ENCODE measurements around the gene PPP1R18.
A peak's percentile ranks its signal among the peaks of the same experiment; 100 is the strongest.
"Not testable (repeated sequence)": the region's sequence is repeated elsewhere in the genome, so short reads cannot be mapped to it uniquely, and the experiment has no call there.

Gene PPP1R18

DNA sequence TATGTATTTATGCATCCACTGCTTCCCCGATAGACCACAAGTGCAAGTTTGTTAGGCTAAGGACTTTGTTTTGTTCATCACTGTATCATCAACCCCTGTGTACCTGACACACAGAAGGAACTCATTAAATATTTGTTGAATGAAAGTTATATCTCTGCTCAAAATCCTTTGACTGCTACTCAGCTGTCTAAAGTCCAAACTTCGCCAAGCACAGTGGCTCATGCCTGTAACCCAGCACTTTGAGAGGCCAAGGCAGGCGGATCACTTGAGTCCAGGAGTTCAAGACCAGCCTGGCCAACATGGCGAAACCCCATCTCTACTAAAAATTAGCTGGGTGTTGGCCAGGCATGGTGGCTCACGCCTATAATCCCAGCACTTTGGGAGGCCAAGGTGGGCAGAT is 28.5 kb downstream of the PPP1R18 start:
- DNase-seq = not testable (repeated sequence)

GRCh38 chr6:30657454-30657853 is 29.0 kb downstream of the PPP1R18 start:
- DNase-seq = no peak

- no peak for DNase-seq
Observed at GRCh38 chr6:30656513-30656912, 29.9 kb downstream of the PPP1R18 start.

DNA sequence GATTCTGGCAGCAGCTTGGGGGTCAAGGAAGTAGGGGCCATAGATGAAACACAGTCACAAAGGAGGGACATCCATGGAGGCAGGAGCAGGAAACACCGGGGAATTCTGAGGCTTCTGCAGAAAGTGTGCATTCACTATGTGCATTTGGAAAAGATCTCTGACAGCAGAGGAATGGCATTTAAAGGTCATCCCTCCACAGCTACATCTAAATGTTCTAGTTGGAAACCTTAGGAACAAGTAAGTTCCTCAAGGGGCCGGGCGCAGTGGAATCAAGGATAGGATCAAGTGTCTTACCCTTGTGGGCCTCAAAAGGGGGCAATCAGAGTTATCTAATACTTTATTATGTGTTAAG is 30.7 kb downstream of the PPP1R18 start:
- DNase-seq = no peak

- DNase-seq = no peak
Observed at GRCh38 chr6:30654798-30655742, 31.4 kb downstream of the PPP1R18 start.

GRCh38 chr6:30651143-30651542 is 35.3 kb downstream of the PPP1R18 start:
- DNase-seq = no peak

GRCh38 chr6:30647242-30648116 is 39.0 kb downstream of the PPP1R18 start:
- peak; percentile 88 for DNase-seq

DNA sequence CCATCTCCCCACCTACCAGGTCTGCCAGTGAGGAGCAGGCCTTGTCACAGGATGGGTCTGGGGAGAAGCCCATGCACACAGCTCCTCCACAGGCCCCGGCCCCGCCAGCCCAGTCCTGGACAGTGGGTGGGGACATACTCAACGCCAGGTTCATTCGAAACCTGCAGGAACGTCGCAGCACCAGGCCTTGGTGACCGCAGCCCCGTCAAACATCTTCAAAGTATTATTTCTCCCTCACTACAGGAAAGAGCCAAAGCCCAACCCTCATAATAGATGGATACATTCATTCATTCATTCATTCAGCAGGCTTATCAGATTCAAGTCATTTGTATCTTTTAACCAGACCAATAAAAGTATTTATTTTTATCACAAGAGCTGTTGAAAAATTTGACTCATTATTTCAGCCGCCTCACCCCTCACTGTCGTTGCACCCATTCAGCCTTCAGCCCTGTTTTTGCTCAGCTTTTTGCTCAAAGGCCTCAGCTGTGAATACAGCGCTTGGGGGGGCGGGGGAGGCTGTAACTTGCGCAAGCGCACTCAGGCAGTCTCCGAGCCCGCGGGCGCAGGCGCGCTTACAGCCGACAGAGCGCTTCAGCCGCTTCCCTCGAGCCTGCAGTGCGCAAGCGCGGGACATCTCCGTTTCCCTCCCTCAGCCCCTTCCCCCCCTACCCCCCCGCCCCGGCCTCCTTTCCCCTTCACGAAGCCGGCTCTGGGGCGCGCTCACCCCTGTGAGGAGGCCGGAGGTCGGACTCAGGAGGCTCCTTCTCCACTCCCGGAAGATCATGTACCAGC is 39.8 kb downstream of the PPP1R18 start, which contains the start of gene C6orf136:
TSS of gene C6orf136 (plus strand) at position 684 of the 792 bp plus-strand sequence. CDS start at position 783, 99 bp downstream.
- DNase-seq = peak; percentile 90

GRCh38 chr6:30645989-30646388 is 40.5 kb downstream of the PPP1R18 start:
- no peak for DNase-seq

GRCh38 chr6:30644769-30645168 is 41.7 kb downstream of the PPP1R18 start:
- no peak for DNase-seq

DNA sequence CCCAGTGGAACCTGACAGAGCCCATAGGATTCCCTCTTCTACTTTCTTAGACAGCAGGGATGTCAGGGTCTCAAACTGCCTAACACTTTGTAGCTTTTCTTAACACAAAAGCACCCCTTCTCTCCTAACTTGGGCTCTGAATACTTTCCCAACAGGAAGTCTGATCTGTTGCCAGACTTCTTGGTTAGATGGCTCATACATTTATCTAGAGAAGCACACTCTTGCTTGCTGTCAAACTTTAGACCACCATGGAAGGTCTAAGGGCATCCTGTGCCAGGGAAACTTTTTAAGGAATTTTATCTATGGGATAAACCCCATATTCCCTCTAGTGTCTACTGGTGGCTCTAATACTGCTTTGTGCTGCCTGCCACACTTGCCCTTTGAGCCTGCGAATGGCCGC is 42.8 kb downstream of the PPP1R18 start:
- DNase-seq = no peak

DNA sequence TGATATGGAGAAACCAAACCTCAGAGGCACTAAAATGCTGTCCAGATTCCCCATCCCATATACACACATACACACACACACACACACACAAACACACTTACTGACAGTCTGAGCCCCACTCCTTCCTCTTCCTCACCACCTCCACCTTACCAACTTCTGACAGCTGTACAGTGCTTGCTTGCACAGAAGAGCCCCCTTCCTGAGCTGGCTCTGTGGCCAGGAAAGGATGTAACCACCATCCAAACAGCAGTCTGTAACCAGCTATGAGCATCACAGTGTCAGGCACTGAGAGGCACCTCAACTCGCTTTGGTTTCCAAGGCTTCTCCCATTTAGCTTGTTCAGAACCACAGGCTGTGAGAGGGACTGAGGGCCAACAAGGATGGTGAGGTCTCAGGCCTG is 45.4 kb downstream of the PPP1R18 start:
- DNase-seq = no peak

DNA sequence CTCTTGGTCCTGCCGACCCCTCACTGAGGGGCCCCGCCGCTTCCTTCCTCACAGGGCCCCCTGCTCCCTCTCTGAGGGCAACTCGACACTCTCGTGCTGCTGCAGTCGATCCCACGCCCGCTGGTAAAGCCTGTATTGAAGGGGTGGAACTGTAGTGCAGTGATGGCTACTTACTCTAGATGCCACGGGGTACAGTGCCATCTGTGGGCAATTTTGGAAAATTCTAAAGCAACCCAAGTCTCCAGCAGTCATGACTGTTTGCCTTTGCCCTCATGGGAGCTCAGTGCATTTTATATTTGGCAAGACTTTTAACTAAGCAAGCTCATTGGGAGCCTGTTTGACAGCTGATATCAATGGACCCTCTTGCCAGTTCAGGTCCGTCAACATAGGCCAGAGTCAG is 46.0 kb downstream of the PPP1R18 start:
- DNase-seq = no peak

GRCh38 chr6:30635834-30636233 is 50.6 kb downstream of the PPP1R18 start:
- no peak for DNase-seq

GRCh38 chr6:30626484-30627366 is 59.7 kb downstream of the PPP1R18 start, which contains the start of gene ATAT1:
Gene ATAT1 (plus strand): TSS chr6:30626874.
- DNase-seq = peak; percentile 83
